Esophagus mucosa (tissue), 1 donor: ENCODE results near the gene TUBB3. TPM values are rescaled to one million over a fixed set of nuclear protein-coding genes. Genes with fewer than 3 reads are reported as not detected.
"Not testable (repeated sequence)": the region's sequence is repeated elsewhere in the genome, so short reads cannot be mapped to it uniquely, and the experiment has no call there.

ENCODE experiments used
- ATAC-seq: fragments of 200-7000 bp; cut with Tn5 transposase; one replicate; pipeline ENCODE4 v1.9.1; 2020
- total RNA-seq: library from RNA; stranded (reverse); gene quantifications from one replicate; pipeline ENCODE4 v1.2.4, GENCODE V29; 2023
- donor health status: DM: yes; HTN: yes; CAD: no.

The TUBB3 gene
- total RNA-seq, 1 donor from 2014 or later = 22.0 TPM

DNA sequence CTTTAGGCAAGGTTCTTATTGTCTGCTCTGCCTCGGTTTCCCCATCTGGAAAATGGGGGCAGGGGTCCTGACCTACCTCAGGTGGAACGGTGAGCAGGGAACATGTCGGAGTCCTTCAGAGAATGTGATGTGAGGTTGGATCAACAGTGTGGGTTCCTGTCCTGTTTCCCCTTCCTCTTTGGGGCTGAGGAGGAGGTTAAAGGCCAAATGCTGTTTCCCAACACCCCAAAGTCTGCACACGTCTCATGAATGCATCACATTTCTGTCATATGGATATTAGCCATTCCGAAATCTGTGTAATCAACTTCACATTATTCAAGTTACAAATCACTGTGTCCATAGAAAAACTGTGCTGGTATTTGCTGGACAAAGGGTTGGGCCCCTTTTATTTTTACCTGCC lies 44.3 kb downstream of the TUBB3 start:
- ATAC-seq = not testable (repeated sequence)

DNA sequence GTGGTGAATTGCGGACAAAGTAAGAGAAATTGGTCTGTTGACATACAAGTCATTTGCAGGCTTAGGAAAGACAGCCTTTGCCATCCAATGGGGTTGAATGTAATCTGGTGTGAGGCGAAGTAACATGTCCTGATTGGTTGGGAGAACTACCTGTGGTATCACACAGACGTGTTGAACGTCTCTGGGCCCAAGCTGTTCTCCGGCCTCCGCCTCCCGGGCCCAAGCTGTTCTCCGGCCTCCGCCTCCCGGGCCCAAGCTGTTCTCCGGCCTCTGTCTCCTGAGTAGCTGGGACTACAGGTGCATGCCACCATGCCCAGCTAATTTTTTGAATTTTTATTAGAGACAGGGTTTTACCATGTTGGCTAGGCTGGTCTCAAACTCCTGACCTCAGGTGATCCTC lies 44.9 kb downstream of the TUBB3 start:
- not testable (repeated sequence) for ATAC-seq

DNA sequence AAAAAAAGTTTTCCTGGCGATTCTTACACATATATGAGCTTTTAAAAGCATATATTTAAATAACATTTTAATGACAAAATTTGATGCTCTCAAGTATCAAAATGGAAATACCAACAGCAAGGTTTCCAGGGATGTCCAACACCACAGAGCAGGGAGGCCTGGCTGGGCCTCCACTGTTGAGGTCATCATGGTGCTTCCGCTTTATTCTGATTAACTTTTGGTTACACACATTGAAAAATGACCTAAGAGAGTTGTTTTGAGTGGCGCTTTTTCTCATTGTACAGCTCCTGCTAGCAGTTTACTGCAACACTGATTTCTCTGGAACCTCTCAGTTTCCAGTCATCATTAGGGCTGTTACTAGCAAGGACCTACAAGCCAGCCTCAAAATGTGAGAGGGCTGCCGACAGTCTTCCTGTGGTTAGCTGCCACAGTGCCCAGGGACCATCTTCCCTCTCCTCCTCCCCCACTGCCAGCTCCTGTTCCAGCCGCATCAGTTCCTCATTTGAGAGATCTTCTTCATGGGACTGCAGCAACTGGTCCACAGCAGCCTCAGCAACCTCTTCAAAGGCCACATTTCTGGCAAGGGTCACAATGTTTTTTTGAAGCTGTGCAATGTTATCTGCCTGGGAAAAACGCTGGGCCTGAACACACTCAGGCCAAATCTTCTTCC lies 46.7 kb downstream of the TUBB3 start:
- ATAC-seq = no peak

DNA sequence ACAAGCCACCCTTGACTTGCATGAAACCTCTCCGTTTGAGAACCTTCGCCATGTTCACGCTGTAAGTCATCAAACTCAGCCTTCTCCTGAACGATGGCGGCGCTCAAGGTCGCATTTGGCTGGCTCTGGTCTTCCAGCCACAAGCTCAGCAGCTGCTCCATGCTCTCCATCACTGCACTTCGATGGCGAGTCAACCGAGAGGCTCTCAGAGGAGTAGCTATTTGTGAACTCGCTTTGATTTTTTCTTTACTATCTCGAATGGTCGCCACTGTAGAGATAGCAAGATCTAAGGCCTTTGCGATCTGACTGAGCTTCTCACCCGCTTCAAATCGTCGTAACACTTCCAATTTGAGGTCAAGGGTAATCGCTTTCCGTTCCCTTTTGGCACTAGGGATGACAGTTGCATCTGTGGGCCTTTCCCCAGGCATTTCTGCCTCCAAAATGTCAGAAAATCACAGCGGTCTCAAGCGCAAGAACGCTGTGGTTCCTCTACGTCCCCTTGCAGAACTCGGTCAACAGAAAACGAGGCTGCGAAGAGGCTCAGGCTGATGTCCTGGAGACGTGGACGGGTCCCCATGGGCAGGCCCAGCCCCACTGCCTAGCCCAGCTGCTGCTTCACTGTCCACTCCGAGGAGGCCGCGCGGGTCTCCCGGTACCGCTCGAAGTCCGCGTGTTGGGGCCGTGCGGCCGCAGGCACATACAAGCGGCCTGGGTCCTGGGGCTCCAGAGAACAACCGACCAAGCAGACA lies 48.5 kb downstream of the TUBB3 start:
- peak; percentile 24 for ATAC-seq

DNA sequence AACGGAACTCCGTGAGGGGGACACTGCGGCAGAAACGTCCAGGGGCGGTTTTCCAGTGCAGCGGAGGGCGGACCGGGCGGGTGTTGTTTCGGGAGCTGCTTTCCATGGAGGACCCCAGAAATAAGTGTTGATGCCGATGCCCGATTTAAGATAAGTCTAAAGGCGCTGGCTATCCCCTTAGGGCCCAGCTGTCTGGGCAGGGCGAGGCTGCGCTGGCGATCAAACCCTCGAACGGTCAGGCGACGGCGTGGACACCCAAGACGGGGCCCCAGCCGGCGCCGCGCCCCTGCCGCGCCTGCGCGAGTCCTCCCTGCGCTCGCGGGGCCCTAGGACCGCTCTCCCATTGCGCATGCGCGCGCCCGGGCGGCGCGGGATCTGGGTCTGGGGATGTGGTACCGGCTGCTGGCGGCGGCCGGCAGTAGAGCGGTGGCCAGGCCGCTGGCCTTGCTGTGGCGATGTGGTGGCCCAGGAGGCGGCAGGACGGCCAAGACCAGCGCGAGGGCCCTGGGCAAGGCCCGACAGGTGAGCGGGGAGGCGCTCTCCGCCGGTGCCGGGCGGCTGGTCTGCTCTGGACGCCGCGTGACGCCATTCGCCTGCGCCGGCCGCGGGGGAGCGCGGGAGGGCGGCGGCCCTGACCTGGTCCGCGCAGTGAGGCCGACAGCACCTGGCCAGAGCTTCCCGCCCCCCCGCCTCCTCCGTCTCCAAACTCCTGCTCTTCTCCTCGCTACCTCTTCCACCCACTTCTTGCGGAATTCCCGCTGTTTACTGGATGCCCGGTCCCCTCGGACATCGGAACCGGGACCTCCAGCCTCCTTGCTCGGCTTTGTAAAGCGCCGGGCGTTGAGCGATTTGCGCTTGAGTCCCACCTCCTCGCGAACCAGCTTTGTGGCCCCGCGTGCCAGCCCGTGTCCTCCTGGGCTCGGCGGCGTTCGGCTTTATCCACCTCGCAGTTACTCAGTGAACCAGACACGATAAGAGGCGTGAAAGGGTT lies 49.4 kb downstream of the TUBB3 start:
- peak; percentile 94 for ATAC-seq

DNA sequence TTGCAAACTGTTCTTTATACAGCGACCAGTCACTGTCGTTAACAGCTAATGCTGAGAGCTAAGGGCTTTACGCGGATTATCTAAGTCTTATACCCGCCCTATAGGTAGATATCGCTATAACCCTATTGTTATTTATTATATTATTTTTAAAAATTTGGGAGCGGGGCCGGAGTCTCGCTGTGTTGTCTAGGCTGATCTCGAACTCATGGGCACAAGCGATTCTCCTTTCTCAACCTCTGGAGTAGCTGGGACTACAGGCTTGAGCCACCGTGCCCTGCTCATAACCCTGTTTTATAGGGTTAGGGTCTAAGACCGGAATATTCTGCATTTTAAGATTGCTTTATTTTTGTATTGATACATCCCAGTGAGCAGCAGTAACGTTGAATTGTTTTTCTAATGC lies 50.1 kb downstream of the TUBB3 start:
- no peak for ATAC-seq

DNA sequence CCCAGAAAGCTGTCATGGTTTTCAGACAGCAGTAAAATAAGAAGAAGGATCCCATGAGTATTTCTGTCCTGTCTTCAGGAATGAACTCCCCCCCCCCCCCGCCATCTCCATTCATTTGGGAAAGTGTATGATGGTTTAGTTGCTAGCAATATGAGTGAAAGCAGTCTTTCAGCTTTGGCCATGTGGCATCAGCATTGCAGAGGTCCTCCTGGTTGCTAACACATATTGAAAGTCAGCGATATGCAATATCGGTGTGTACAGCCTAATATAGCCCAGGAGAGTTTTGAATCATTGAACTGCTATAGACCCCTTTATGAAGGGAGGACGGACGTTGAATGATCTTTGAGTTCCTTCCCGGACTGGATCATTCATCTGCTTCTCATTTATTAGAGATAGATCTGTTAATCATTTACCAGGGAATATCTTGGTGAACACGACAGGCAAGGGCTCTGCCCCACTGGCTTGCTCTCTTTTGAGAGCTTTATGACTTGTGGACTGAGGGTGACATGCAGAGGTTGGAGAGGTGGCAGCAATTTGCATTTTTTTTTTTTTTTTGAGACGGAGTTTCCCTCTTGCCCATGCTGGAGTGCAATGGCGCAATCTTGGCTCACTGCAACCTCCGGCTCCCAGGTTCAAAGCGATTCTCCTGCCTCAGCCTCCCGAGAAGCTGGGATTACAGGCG lies 50.7 kb downstream of the TUBB3 start:
- ATAC-seq = no peak

DNA sequence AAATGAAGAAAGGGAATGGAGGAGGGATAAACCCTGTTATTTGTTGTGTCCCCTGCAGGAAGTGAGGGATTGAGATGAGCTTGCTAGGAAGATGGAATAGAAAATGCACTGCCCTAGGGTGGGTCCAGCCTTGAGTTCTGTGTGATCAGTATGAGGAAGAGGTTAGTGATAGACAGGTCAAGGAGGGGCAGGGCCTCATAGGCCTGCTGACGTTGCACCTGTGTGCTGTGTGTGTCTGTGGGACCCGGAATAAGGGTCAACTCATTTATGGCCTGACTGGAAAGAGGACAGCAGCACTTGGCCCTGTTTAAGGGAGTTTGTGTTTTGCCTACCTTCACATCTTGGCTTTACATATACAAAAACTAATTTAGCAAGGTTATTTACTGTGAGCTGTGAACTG lies 51.7 kb downstream of the TUBB3 start:
- ATAC-seq = no peak

DNA sequence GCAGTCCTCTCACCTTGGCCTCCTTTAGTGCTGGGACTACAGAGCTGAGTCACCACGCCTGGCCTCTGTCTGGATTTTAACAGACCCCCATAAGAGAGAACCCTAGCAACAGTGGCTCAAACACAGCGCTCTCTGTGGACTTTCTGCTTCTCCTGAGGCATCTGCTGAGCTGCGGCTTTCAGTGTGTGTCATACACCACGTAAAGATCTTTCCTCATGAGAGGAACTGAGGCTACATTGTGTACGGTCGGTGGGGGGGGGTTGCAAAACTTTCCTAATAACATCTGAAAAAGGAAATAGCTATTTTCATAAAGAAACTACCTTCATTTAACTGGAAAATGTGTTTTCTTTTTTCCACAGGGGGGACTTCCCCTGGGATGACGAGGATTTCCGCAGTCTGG lies 58.3 kb downstream of the TUBB3 start:
- no peak for ATAC-seq

DNA sequence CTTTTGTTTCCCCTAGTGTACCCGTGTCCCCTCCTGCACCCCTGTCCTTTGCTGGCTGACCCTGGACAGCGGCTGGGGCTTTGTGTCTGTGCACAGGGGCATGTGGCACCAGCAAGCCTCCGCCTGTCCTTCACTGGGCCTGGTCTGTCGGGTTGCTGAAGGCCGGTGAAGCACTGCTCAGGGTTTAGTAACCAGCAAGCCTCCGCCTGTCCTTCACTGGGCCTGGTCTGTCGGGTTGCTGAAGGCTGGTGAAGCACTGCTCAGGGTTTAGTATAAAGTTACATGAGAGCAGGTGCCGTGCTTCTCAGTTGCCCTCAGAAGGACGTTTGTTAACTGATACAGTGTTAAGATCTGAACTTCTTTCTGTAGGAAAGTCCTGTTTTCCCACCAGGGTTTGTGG lies 59.2 kb downstream of the TUBB3 start:
- ATAC-seq = no peak

DNA sequence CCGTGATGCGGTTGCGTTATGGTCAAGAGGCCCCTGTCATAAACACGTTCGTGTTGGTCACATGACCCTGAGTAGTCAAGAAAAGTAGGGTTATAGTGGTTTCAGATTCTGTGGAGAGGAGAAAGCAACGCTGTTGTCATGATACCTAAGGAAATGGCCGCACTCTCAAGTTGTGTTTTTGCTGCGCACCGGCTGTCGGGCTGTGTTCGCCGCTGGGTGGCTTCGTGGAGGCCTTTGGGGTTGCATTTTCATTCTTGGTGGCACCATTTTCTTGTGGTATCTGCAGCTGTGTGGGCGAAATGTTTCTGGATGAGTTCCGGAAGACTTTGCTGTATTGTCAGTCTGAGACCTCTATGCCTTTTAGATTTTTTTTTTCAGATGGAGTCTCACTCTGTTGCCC lies 60.4 kb downstream of the TUBB3 start:
- no peak for ATAC-seq

DNA sequence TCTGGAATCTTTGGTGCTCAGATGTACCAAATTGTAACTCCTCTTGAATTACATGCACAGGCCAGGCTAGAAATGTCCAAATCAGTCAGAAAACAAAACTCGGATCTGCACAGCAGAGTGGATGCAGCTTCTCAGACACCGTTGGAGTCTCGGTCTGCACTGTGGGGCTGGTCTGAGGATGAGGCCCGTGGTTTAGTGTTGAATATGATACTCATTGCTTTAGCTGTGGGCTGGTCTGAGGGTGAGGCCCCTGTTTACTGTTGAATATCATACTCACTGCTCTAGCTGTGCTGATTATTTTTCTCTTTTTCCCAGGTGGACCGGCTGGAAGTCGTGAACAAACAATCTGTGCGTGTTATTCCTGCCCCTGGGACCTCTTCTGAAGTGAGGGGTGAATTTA lies 61.1 kb downstream of the TUBB3 start:
- ATAC-seq = no peak

DNA sequence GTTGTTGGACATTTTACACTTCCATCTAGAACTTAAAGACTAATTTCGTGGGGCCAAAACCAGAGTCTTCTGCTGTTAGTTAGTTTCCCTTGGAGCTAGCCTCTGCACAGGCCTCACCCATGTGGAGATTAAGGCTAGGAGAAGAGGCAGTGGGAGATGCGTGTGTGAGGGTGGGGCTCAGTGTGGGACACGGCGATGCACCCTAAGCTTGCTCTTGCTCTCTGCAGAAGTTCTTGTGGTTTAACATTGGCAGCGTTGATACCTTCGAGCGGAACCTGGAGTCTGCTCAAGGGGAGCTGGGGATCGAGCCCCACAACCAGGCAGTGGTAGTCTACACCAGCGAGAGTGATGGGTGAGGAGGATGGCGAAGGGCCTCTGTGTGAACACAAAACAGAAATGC lies 62.1 kb downstream of the TUBB3 start:
- ATAC-seq = no peak

Other genes starting within 250 kb of the TUBB3 start
- gene CDK10, start 236.7 kb upstream of the TUBB3 start, total RNA-seq = 37.3 TPM
- gene SPATA2L, start 221.6 kb upstream of the TUBB3 start, total RNA-seq = 6.0 TPM
- 21.0 TPM for gene VPS9D1, start 202.4 kb upstream of the TUBB3 start, total RNA-seq
- 22.0 TPM for gene ZNF276, start 201.8 kb upstream of the TUBB3 start, total RNA-seq
- 14.9 TPM for gene FANCA, start 106.7 kb upstream of the TUBB3 start, total RNA-seq
- 3.9 TPM for gene SPIRE2, start 94.9 kb upstream of the TUBB3 start, total RNA-seq
- gene TCF25, start 49.8 kb upstream of the TUBB3 start, total RNA-seq = 99.2 TPM
- gene MC1R, start 4.5 kb upstream of the TUBB3 start, total RNA-seq = 1.6 TPM
- 29.9 TPM for gene DEF8, start 25.4 kb downstream of the TUBB3 start, total RNA-seq
- gene DBNDD1, start 96.1 kb downstream of the TUBB3 start, total RNA-seq = 13.9 TPM
- gene PRDM7, start 154.0 kb downstream of the TUBB3 start, total RNA-seq = not detected